CD4-positive, alpha-beta T cell treated with Interleukin-4 for 4 hours (primary cell): ENCODE results near the gene TIAM2.
"Not testable (repeated sequence)": the region's sequence is repeated elsewhere in the genome, so short reads cannot be mapped to it uniquely, and the experiment has no call there.

ENCODE experiments used
- DNase-seq: peaks from one replicate; pipeline ENCODE4 v3.0.0-alpha.2; 2020

The TIAM2 gene

GRCh38 chr6:155103816-155104366 is 108.8 kb downstream of the TIAM2 start:
- DNase-seq = peak; percentile 62

GRCh38 chr6:155106456-155107115 is 111.5 kb downstream of the TIAM2 start:
- DNase-seq = peak; percentile 19

- DNase-seq = no peak
These were observed 112.4 kb downstream of the TIAM2 start for GRCh38 chr6:155107432-155108069.

GRCh38 chr6:155108070-155108820 is 113.1 kb downstream of the TIAM2 start:
- DNase-seq = no peak

- DNase-seq = no peak
These were observed 115.6 kb downstream of the TIAM2 start for GRCh38 chr6:155110721-155111120.

GRCh38 chr6:155112757-155113156 is 117.6 kb downstream of the TIAM2 start:
- no peak for DNase-seq

GRCh38 chr6:155115893-155116570 is 120.9 kb downstream of the TIAM2 start:
- no peak for DNase-seq

- no peak for DNase-seq
These were observed 121.4 kb downstream of the TIAM2 start for GRCh38 chr6:155116571-155116910.

GRCh38 chr6:155117256-155117655 is 122.1 kb downstream of the TIAM2 start:
- DNase-seq = no peak

GRCh38 chr6:155117785-155118184 is 122.7 kb downstream of the TIAM2 start:
- DNase-seq = no peak

GRCh38 chr6:155119201-155119600 is 124.1 kb downstream of the TIAM2 start:
- DNase-seq = not testable (repeated sequence)

GRCh38 chr6:155120034-155120433 is 124.9 kb downstream of the TIAM2 start:
- DNase-seq = no peak

- no peak for DNase-seq
These were observed 126.2 kb downstream of the TIAM2 start for GRCh38 chr6:155121294-155121693.

- no peak for DNase-seq
These were observed 126.6 kb downstream of the TIAM2 start for GRCh38 chr6:155121699-155122098.

- no peak for DNase-seq
These were observed 127.3 kb downstream of the TIAM2 start for GRCh38 chr6:155122199-155122950.

GRCh38 chr6:155123520-155123919 is 128.4 kb downstream of the TIAM2 start:
- DNase-seq = no peak

GRCh38 chr6:155125906-155126305 is 130.8 kb downstream of the TIAM2 start:
- no peak for DNase-seq

- peak; percentile 27 for DNase-seq
These were observed 131.8 kb downstream of the TIAM2 start for GRCh38 chr6:155126727-155127439.

- no peak for DNase-seq
These were observed 133.9 kb downstream of the TIAM2 start for GRCh38 chr6:155128977-155129376.

GRCh38 chr6:155129744-155130143 is 134.6 kb downstream of the TIAM2 start:
- DNase-seq = no peak

GRCh38 chr6:155130161-155130853 is 135.2 kb downstream of the TIAM2 start:
- DNase-seq = no peak
